Measurements from ENCODE around the gene TEX55. TPM values are rescaled to one million over a fixed set of nuclear protein-coding genes. Genes with fewer than 3 reads are reported as not detected.
"Not testable (repeated sequence)": the region's sequence is repeated elsewhere in the genome, so short reads cannot be mapped to it uniquely, and the experiment has no call there.

TEX55 gene
- total and polyA plus RNA-seq, 7 experiments from 2014 or later: not detected

DNA sequence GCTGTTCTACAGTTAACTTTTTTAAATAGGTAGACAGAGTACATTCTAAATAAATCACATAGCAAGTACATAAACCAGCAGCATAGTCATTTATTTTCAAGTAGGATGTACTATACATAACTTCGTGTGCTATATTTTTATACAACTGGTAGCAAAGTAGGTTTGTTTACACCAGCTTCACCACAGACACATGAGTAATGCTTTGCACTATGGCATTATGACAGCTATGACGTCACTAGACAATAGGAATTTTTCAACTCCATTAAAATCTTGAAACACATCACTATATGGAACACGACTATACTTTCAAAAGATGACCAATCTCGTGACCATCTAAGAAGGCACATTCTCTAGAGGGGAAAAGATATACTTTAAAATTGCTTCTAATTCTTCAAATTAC lies 3.5 kb downstream of the TEX55 start:
- Mint-ChIP-seq H3K9me3 (peaks cover 0 to 18% (median 10%) of the 10 kb centered on the region in 11 donors), H3K27ac (peak overlapping the region in 1 of 9 donors; percentile 6), H3K36me3 (peaks cover 0 to 12% (median 8%) of the 10 kb centered on the region in 5 donors), H3K27me3 (peaks cover 0 to 3% (median 0%) of the 10 kb centered on the region in 5 donors), H3K4me1 (peaks cover 0 to 8% (median 5%) of the 10 kb centered on the region in 7 donors), H3K4me3 (no peak overlapping the region)
- no peaks in the 10 kb centered on the region for H3K27me3 ChIP-seq (ENCODE audit: control insufficient read depth in 2 of 2, insufficient read depth in 2 of 2, low read length in 2 of 2)
- no peaks in the 10 kb centered on the region for H3K4me1 ChIP-seq (ENCODE audit: control insufficient read depth in 2 of 2, insufficient read depth in 2 of 2, low read length in 2 of 2)
- intact Hi-C loops (cut with micrococcal nuclease): no loop called here
- ChIA-PET CTCF (interaction anchor here (1.5 kb wide), 1 partner anchor 91 kb away, joined by 10 read pairs; the partner anchor contains the start of gene B4GALT4), POLR2A (no interaction called here)
- H3K27ac ChIP-seq (ENCODE audit: low read depth, low read length): no peak overlapping the region
- ATAC-seq: no peak
- no peak overlapping the region for H3K4me3 ChIP-seq (ENCODE audit: low read length)
- peaks cover 0 to 6% (median 0%) of the 10 kb centered on the region in 3 experiments for H3K9me3 ChIP-seq (ENCODE audit: control insufficient read depth in 2 of 3, low read length in 3 of 3)
- H3K36me3 ChIP-seq (ENCODE audit: control insufficient read depth in 2 of 3, insufficient read depth in 3 of 3, low read length in 3 of 3): no peaks in the 10 kb centered on the region
- no peak for DNase-seq

GRCh38 chr3:119156868-119157267 lies 10.9 kb downstream of the TEX55 start:
- DNase-seq: no peak
- H3K36me3 Mint-ChIP-seq: peaks cover 0 to 25% (median 18%) of the 10 kb centered on the region in 5 donors
- peak overlapping the region in 1 of 9 donors; percentile 62 for H3K27ac Mint-ChIP-seq
- Histone ChIP-seq H3K27me3 (ENCODE audit: control insufficient read depth in 2 of 2, insufficient read depth in 2 of 2, low read length in 2 of 2) (no peaks in the 10 kb centered on the region), H3K27ac (ENCODE audit: low read depth, low read length) (no peak overlapping the region), H3K36me3 (ENCODE audit: control insufficient read depth in 2 of 3, insufficient read depth in 3 of 3, low read length in 3 of 3) (no peaks in the 10 kb centered on the region), H3K9me3 (ENCODE audit: control insufficient read depth in 2 of 3, low read length in 3 of 3) (peaks cover 0 to 6% (median 0%) of the 10 kb centered on the region in 3 experiments), H3K4me3 (ENCODE audit: low read length) (no peak overlapping the region), H3K4me1 (ENCODE audit: control insufficient read depth in 2 of 2, insufficient read depth in 2 of 2, low read length in 2 of 2) (no peaks in the 10 kb centered on the region)
- CTCF ChIA-PET: no interaction called here
- POLR2A ChIA-PET: interaction anchor here (0.9 kb wide), 1 partner anchor 84 kb away, joined by 3 read pairs; the partner anchor contains the start of gene B4GALT4
- H3K9me3 Mint-ChIP-seq: peaks cover 0 to 41% (median 18%) of the 10 kb centered on the region in 11 donors
- intact Hi-C loops (cut with micrococcal nuclease): no loop called here
- no peak for ATAC-seq
- H3K4me1 Mint-ChIP-seq: no peaks in the 10 kb centered on the region
- H3K27me3 Mint-ChIP-seq: peaks cover 0 to 8% (median 5%) of the 10 kb centered on the region in 5 donors
- no peak overlapping the region for H3K4me3 Mint-ChIP-seq

GRCh38 chr3:119157971-119158370 lies 12.0 kb downstream of the TEX55 start:
- Mint-ChIP-seq H3K4me3 (no peak overlapping the region), H3K9me3 (peaks cover 5 to 38% (median 18%) of the 10 kb centered on the region in 11 donors), H3K27ac (no peak overlapping the region), H3K36me3 (peaks cover 0 to 32% (median 18%) of the 10 kb centered on the region in 5 donors), H3K4me1 (no peaks in the 10 kb centered on the region), H3K27me3 (peaks cover 4 to 11% (median 6%) of the 10 kb centered on the region in 5 donors)
- POLR2A ChIA-PET: no interaction called here
- DNase-seq (no peak), ATAC-seq (no peak)
- intact Hi-C loops (cut with micrococcal nuclease): no loop called here
- H3K9me3 ChIP-seq (ENCODE audit: control insufficient read depth in 2 of 3, low read length in 3 of 3): peaks cover 0 to 6% (median 0%) of the 10 kb centered on the region in 3 experiments
- H3K27me3 ChIP-seq (ENCODE audit: control insufficient read depth in 2 of 2, insufficient read depth in 2 of 2, low read length in 2 of 2): no peaks in the 10 kb centered on the region
- H3K4me3 ChIP-seq (ENCODE audit: low read length): no peak overlapping the region
- no peaks in the 10 kb centered on the region for H3K36me3 ChIP-seq (ENCODE audit: control insufficient read depth in 2 of 3, insufficient read depth in 3 of 3, low read length in 3 of 3)
- no peak overlapping the region for H3K27ac ChIP-seq (ENCODE audit: low read depth, low read length)
- CTCF ChIA-PET: no interaction called here
- H3K4me1 ChIP-seq (ENCODE audit: control insufficient read depth in 2 of 2, insufficient read depth in 2 of 2, low read length in 2 of 2): no peaks in the 10 kb centered on the region

- Mint-ChIP-seq H3K27ac (no peak overlapping the region), H3K4me3 (no peak overlapping the region), H3K9me3 (peaks cover 2 to 19% (median 6%) of the 10 kb centered on the region in 11 donors), H3K36me3 (peaks cover 0 to 24% (median 10%) of the 10 kb centered on the region in 5 donors), H3K4me1 (no peaks in the 10 kb centered on the region), H3K27me3 (peaks cover 0 to 16% (median 4%) of the 10 kb centered on the region in 5 donors)
- intact Hi-C loops (cut with micrococcal nuclease): no loop called here
- Histone ChIP-seq H3K4me1 (ENCODE audit: control insufficient read depth in 2 of 2, insufficient read depth in 2 of 2, low read length in 2 of 2) (no peaks in the 10 kb centered on the region), H3K9me3 (ENCODE audit: control insufficient read depth in 2 of 3, low read length in 3 of 3) (no peaks in the 10 kb centered on the region), H3K4me3 (ENCODE audit: low read length) (no peak overlapping the region), H3K27ac (ENCODE audit: low read depth, low read length) (no peak overlapping the region), H3K36me3 (ENCODE audit: control insufficient read depth in 2 of 3, insufficient read depth in 3 of 3, low read length in 3 of 3) (no peaks in the 10 kb centered on the region), H3K27me3 (ENCODE audit: control insufficient read depth in 2 of 2, insufficient read depth in 2 of 2, low read length in 2 of 2) (no peaks in the 10 kb centered on the region)
- ChIA-PET CTCF (no interaction called here), POLR2A (no interaction called here)
- no peak for ATAC-seq
- DNase-seq: no peak
Measured at GRCh38 chr3:119160361-119160760, 14.4 kb downstream of the TEX55 start.

- Histone ChIP-seq H3K4me3 (ENCODE audit: low read length) (no peak overlapping the region), H3K27me3 (ENCODE audit: control insufficient read depth in 2 of 2, insufficient read depth in 2 of 2, low read length in 2 of 2) (no peaks in the 10 kb centered on the region), H3K36me3 (ENCODE audit: control insufficient read depth in 2 of 3, insufficient read depth in 3 of 3, low read length in 3 of 3) (no peaks in the 10 kb centered on the region), H3K27ac (ENCODE audit: low read depth, low read length) (no peak overlapping the region), H3K4me1 (ENCODE audit: control insufficient read depth in 2 of 2, insufficient read depth in 2 of 2, low read length in 2 of 2) (no peaks in the 10 kb centered on the region), H3K9me3 (ENCODE audit: control insufficient read depth in 2 of 3, low read length in 3 of 3) (no peaks in the 10 kb centered on the region)
- no peak for ATAC-seq
- intact Hi-C loops (cut with micrococcal nuclease): no loop called here
- POLR2A ChIA-PET: no interaction called here
- no peak for DNase-seq
- no peak overlapping the region for H3K27ac Mint-ChIP-seq
- H3K9me3 Mint-ChIP-seq: peaks cover 2 to 15% (median 5%) of the 10 kb centered on the region in 11 donors
- no peak overlapping the region for H3K4me3 Mint-ChIP-seq
- peaks cover 0 to 16% (median 4%) of the 10 kb centered on the region in 5 donors for H3K27me3 Mint-ChIP-seq
- CTCF ChIA-PET: no interaction called here
- no peaks in the 10 kb centered on the region for H3K4me1 Mint-ChIP-seq
- H3K36me3 Mint-ChIP-seq: peaks cover 0 to 28% (median 10%) of the 10 kb centered on the region in 5 donors
Measured at GRCh38 chr3:119160815-119161214, 14.8 kb downstream of the TEX55 start.

DNA sequence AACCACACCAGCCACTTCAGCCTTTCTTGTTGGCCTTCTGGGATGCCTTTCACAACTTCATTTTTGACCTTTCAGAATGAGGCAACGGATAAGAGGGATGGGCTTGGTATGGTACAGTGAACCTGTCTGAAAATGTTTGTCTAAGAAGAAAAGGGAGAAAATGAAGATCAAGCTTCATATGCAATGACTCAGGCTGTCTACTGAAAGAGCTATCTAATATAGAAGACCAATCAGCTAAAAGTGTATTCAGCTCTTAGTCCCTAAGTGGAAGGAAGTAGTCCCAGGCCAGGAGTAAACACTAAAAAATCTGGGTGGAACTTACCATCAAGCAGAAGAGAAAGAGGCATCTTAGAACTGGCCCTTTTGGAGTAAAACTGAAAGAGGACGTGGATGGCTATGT lies 15.3 kb downstream of the TEX55 start:
- ATAC-seq: no peak
- intact Hi-C loops (cut with micrococcal nuclease): no loop called here
- H3K36me3 Mint-ChIP-seq: peaks cover 0 to 28% (median 10%) of the 10 kb centered on the region in 5 donors
- no peak for DNase-seq
- no peaks in the 10 kb centered on the region for H3K4me1 Mint-ChIP-seq
- H3K9me3 Mint-ChIP-seq: peaks cover 2 to 12% (median 5%) of the 10 kb centered on the region in 11 donors
- no peaks in the 10 kb centered on the region for H3K9me3 ChIP-seq (ENCODE audit: control insufficient read depth in 2 of 3, low read length in 3 of 3)
- H3K4me1 ChIP-seq (ENCODE audit: control insufficient read depth in 2 of 2, insufficient read depth in 2 of 2, low read length in 2 of 2): no peaks in the 10 kb centered on the region
- H3K27me3 Mint-ChIP-seq: peaks cover 0 to 16% (median 4%) of the 10 kb centered on the region in 5 donors
- H3K27ac ChIP-seq (ENCODE audit: low read depth, low read length): no peak overlapping the region
- POLR2A ChIA-PET: no interaction called here
- no peak overlapping the region for H3K4me3 Mint-ChIP-seq
- CTCF ChIA-PET: no interaction called here
- no peak overlapping the region for H3K27ac Mint-ChIP-seq
- no peak overlapping the region for H3K4me3 ChIP-seq (ENCODE audit: low read length)
- no peaks in the 10 kb centered on the region for H3K27me3 ChIP-seq (ENCODE audit: control insufficient read depth in 2 of 2, insufficient read depth in 2 of 2, low read length in 2 of 2)
- H3K36me3 ChIP-seq (ENCODE audit: control insufficient read depth in 2 of 3, insufficient read depth in 3 of 3, low read length in 3 of 3): no peaks in the 10 kb centered on the region

DNA sequence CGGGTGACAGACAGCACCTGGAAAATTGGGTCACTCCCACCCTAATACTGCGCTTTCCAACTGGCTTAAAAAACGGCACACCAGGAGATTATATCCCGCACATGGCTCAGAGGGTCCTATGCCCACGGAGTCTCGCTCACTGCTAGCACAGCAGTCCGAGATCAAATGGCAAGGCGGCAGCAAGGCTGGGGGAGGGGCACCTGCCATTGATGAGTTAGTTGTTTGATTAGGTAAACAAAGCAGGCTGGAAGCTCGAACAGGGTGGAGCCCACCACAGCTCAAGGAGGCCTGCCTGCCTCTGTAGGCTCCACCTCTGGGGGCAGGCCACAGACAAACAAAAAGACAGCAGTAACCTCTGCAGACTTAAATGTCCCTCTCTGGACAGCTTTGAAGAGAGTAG lies 18.8 kb downstream of the TEX55 start:
- H3K9me3 Mint-ChIP-seq; H3K27me3 ChIP-seq (ENCODE audit: control insufficient read depth in 2 of 2, insufficient read depth in 2 of 2, low read length in 2 of 2); intact Hi-C loops (cut with micrococcal nuclease); CTCF ChIA-PET; H3K9me3 ChIP-seq (ENCODE audit: control insufficient read depth in 2 of 3, low read length in 3 of 3); ATAC-seq; H3K4me3 Mint-ChIP-seq; H3K36me3 ChIP-seq (ENCODE audit: control insufficient read depth in 2 of 3, insufficient read depth in 3 of 3, low read length in 3 of 3); DNase-seq; H3K4me3 ChIP-seq (ENCODE audit: low read length); POLR2A ChIA-PET; H3K4me1 ChIP-seq (ENCODE audit: control insufficient read depth in 2 of 2, insufficient read depth in 2 of 2, low read length in 2 of 2); H3K27ac Mint-ChIP-seq; H3K27ac ChIP-seq (ENCODE audit: low read depth, low read length); H3K4me1 Mint-ChIP-seq: not testable (repeated sequence)
- H3K27me3 Mint-ChIP-seq: peaks cover 0 to 16% (median 4%) of the 10 kb centered on the region in 5 donors
- H3K36me3 Mint-ChIP-seq: peaks cover 0 to 18% (median 4%) of the 10 kb centered on the region in 5 donors
